Measurements from ENCODE around the gene POLR1E.

The POLR1E gene

DNA sequence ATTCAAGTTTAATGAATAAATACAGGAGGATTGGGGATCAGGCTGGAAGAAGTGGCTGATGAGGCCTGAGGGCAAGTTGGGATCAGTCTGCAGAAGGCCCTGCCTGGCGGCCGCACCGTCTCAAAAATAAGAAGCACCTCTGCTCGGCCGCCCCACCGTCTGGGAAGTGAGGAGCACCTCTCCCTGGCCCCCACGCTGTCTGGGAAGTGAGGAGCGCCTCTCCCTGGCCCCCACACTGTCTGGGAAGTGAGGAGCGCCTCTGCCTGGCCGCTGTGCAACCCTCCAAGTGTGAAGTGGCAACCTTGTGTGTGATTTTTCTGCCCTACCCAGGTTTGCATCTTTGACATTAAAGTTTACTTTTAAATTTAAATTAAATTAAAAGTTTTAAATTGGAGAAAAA lies 35.4 kb downstream of the POLR1E start:
- Histone ChIP-seq H3K9ac (ENCODE audit: low read depth, low read length) (no peak overlapping the region), H3K4me3 (ENCODE audit: low read length) (no peak overlapping the region), H3K36me3 (ENCODE audit: insufficient read depth, low read length) (peaks cover 46% of the 10 kb centered on the region), H3K4me1 (ENCODE audit: control insufficient read depth, insufficient read depth, low read length) (no peaks in the 10 kb centered on the region), H3K27me3 (ENCODE audit: control insufficient read depth, insufficient read depth, low read length) (no peaks in the 10 kb centered on the region), H3K9me3 (replicated peaks; ENCODE audit: low read length) (no peaks in the 10 kb centered on the region), H3K4me2 (ENCODE audit: low read length) (no peak overlapping the region)

DNA sequence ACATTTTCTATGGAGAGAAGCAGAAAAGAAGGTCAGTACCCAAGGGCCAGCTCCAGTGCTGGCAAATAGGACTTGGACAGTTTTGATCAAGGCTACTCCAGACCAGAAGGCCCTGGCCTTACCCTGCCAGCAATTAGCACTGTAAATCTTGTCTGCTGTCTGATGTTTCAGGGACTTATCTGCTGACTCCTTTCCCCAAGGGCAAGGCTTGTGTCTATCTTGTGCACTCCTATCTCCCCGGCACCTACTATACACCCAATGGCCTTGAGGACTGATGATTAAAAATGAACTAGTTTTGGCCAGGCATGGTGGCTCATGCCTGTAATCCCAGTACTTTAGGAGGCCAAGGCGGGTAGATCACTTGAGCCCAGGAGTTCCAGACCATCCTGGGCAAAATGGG lies 37.2 kb downstream of the POLR1E start:
- no peaks in the 10 kb centered on the region for H3K27me3 ChIP-seq (ENCODE audit: control insufficient read depth, insufficient read depth, low read length)
- no peak overlapping the region for H3K9ac ChIP-seq (ENCODE audit: low read depth, low read length)
- H3K9me3 ChIP-seq (replicated peaks; ENCODE audit: low read length): no peaks in the 10 kb centered on the region
- peaks cover 47% of the 10 kb centered on the region for H3K36me3 ChIP-seq (ENCODE audit: insufficient read depth, low read length)
- no peak overlapping the region for H3K4me2 ChIP-seq (ENCODE audit: low read length)
- H3K4me1 ChIP-seq (ENCODE audit: control insufficient read depth, insufficient read depth, low read length): no peaks in the 10 kb centered on the region
- H3K4me3 ChIP-seq (ENCODE audit: low read length): no peak overlapping the region

DNA sequence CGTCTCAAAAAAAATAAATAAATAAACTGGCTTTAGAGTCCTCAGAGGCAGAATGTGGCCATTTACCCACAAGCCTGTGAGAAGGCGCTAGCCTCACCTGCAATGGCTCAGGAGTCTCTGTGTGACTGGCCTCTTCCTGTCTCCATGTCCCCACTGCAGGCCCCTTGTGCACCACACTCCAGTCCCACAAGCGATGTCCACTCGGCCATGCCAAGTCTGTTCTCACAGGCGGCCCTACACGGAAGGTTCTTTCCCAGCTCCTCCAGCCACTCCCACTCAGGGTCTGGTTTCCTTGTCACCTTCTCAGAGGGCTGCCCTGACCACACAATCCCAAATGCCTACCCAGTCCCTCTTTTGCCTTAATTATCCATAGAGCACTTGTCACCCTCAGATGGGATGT lies 38.2 kb downstream of the POLR1E start:
- no peaks in the 10 kb centered on the region for H3K4me1 ChIP-seq (ENCODE audit: control insufficient read depth, insufficient read depth, low read length)
- peaks cover 51% of the 10 kb centered on the region for H3K36me3 ChIP-seq (ENCODE audit: insufficient read depth, low read length)
- H3K4me2 ChIP-seq (ENCODE audit: low read length): no peak overlapping the region
- H3K9me3 ChIP-seq (replicated peaks; ENCODE audit: low read length): no peaks in the 10 kb centered on the region
- no peak overlapping the region for H3K4me3 ChIP-seq (ENCODE audit: low read length)
- H3K27me3 ChIP-seq (ENCODE audit: control insufficient read depth, insufficient read depth, low read length): no peaks in the 10 kb centered on the region
- H3K9ac ChIP-seq (ENCODE audit: low read depth, low read length): no peak overlapping the region

DNA sequence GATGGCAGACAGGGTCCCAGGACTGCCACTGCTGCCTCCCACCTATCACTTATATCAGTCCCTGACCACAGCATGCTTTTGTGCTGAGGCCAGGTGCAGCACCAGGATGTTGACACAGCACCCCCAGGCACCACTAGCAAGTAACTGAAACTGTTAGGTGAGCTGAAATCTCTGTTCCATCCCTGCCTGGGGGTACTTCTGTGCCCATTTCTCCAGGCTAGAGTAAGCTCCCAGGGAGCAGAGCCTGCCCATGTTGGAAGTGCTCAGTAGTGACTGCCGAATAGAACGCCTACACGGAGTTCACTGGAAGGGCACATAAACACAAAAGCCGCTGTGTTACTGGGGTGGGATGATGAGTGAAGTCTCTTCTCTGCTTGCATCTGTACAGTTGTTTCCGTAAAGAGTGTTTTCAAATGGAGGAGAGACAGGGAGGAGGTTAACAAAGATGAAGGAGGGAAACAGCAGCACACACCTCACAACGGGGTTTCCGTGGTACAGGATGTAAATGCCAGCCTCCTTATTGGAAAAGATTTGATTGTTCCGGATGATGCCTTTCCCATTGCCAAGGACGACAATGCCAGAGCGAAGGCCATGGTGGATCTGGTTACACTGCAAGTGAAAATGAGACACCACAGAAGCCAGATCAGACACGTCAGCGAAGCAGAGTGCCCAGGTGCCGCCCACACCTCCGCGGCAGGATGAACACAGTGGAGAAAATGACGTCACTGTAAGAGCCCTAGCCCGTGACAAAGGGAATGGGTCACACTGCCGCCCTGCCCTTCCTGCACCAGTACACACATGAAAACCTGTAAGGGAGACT lies 43.1 kb downstream of the POLR1E start:
- Histone ChIP-seq H3K4me3 (ENCODE audit: low read length) (no peak overlapping the region), H3K36me3 (ENCODE audit: insufficient read depth, low read length) (peaks cover 31% of the 10 kb centered on the region), H3K9me3 (replicated peaks; ENCODE audit: low read length) (no peaks in the 10 kb centered on the region)

DNA sequence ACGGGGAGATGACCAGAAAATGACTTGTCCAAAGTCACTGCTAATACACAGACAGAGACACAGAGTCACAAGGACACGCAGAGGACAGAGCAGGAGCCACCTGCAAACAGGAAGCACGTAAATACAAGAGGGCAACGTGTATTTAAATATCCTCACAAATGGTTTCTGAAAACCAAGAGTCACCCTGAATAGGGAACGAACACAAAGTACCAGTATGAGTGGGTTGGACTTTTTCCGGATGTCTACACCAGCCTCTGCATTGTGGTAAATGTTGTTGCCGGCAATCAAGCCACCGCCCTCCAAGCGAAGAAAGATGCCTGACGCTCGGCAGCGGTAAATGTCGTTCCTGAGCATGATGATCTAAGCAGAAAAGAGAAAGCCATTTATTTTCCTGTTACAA lies 46.0 kb downstream of the POLR1E start:
- no peaks in the 10 kb centered on the region for H3K27me3 ChIP-seq (ENCODE audit: control insufficient read depth, insufficient read depth, low read length)
- peaks cover 44% of the 10 kb centered on the region for H3K36me3 ChIP-seq (ENCODE audit: insufficient read depth, low read length)
- no peak overlapping the region for H3K9ac ChIP-seq (ENCODE audit: low read depth, low read length)
- no peak overlapping the region for H3K4me2 ChIP-seq (ENCODE audit: low read length)
- H3K9me3 ChIP-seq (replicated peaks; ENCODE audit: low read length): no peaks in the 10 kb centered on the region
- no peak overlapping the region for H3K4me3 ChIP-seq (ENCODE audit: low read length)
- H3K4me1 ChIP-seq (ENCODE audit: control insufficient read depth, insufficient read depth, low read length): no peaks in the 10 kb centered on the region

More for the DNA sequence above, 43.1 kb downstream of the POLR1E start:
- no peaks in the 10 kb centered on the region for H3K4me1 ChIP-seq (ENCODE audit: control insufficient read depth, insufficient read depth, low read length)
- no peaks in the 10 kb centered on the region for H3K27me3 ChIP-seq (ENCODE audit: control insufficient read depth, insufficient read depth, low read length)
- no peak overlapping the region for H3K9ac ChIP-seq (ENCODE audit: low read depth, low read length)
- H3K4me2 ChIP-seq (ENCODE audit: low read length): no peak overlapping the region

GRCh38 chr9:37534412-37534811 lies 48.7 kb downstream of the POLR1E start:
- H3K27me3 ChIP-seq (ENCODE audit: control insufficient read depth, insufficient read depth, low read length): no peaks in the 10 kb centered on the region
- H3K9ac ChIP-seq (ENCODE audit: low read depth, low read length): no peak overlapping the region
- no peaks in the 10 kb centered on the region for H3K9me3 ChIP-seq (replicated peaks; ENCODE audit: low read length)
- H3K4me2 ChIP-seq (ENCODE audit: low read length): no peak overlapping the region
- no peaks in the 10 kb centered on the region for H3K4me1 ChIP-seq (ENCODE audit: control insufficient read depth, insufficient read depth, low read length)
- H3K4me3 ChIP-seq (ENCODE audit: low read length): no peak overlapping the region
- peaks cover 38% of the 10 kb centered on the region for H3K36me3 ChIP-seq (ENCODE audit: insufficient read depth, low read length)

DNA sequence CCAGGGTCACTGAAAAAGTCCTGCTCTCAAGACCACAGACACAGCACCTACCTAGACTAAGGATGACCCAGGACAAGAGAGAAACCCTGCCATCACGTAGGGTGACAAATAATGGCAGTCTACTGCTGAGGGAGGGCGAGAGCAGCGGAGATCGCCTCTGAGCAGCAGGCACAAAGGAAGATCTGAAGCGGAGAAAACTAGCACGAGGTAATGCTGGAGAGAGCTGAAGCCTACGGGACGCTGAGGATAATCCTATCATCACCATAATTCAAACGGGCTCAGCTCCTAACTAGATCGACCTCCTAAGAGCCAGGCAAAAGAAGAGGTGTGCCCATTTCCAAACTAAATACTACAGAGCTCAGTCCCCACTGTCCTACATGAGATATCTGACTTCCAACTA lies 49.2 kb downstream of the POLR1E start:
- Histone ChIP-seq H3K4me1 (ENCODE audit: control insufficient read depth, insufficient read depth, low read length) (no peaks in the 10 kb centered on the region), H3K9ac (ENCODE audit: low read depth, low read length) (no peak overlapping the region), H3K9me3 (replicated peaks; ENCODE audit: low read length) (no peaks in the 10 kb centered on the region), H3K4me2 (ENCODE audit: low read length) (no peak overlapping the region), H3K36me3 (ENCODE audit: insufficient read depth, low read length) (peaks cover 39% of the 10 kb centered on the region), H3K4me3 (ENCODE audit: low read length) (no peak overlapping the region), H3K27me3 (ENCODE audit: control insufficient read depth, insufficient read depth, low read length) (no peaks in the 10 kb centered on the region)

GRCh38 chr9:37538099-37538498 lies 52.4 kb downstream of the POLR1E start:
- peaks cover 41% of the 10 kb centered on the region for H3K36me3 ChIP-seq (ENCODE audit: insufficient read depth, low read length)
- no peaks in the 10 kb centered on the region for H3K27me3 ChIP-seq (ENCODE audit: control insufficient read depth, insufficient read depth, low read length)
- no peak overlapping the region for H3K4me3 ChIP-seq (ENCODE audit: low read length)
- H3K4me1 ChIP-seq (ENCODE audit: control insufficient read depth, insufficient read depth, low read length): no peaks in the 10 kb centered on the region
- H3K9me3 ChIP-seq (replicated peaks; ENCODE audit: low read length): no peaks in the 10 kb centered on the region
- no peak overlapping the region for H3K9ac ChIP-seq (ENCODE audit: low read depth, low read length)
- no peak overlapping the region for H3K4me2 ChIP-seq (ENCODE audit: low read length)

- H3K9ac ChIP-seq (ENCODE audit: low read depth, low read length): no peak overlapping the region
- no peaks in the 10 kb centered on the region for H3K9me3 ChIP-seq (replicated peaks; ENCODE audit: low read length)
- peaks cover 41% of the 10 kb centered on the region for H3K36me3 ChIP-seq (ENCODE audit: insufficient read depth, low read length)
- H3K4me2 ChIP-seq (ENCODE audit: low read length): no peak overlapping the region
- no peaks in the 10 kb centered on the region for H3K4me1 ChIP-seq (ENCODE audit: control insufficient read depth, insufficient read depth, low read length)
- no peak overlapping the region for H3K4me3 ChIP-seq (ENCODE audit: low read length)
- H3K27me3 ChIP-seq (ENCODE audit: control insufficient read depth, insufficient read depth, low read length): no peaks in the 10 kb centered on the region
Observed at GRCh38 chr9:37539634-37540033, 53.9 kb downstream of the POLR1E start.

GRCh38 chr9:37540634-37541033 lies 54.9 kb downstream of the POLR1E start:
- Histone ChIP-seq H3K4me1 (ENCODE audit: control insufficient read depth, insufficient read depth, low read length) (no peaks in the 10 kb centered on the region), H3K9me3 (replicated peaks; ENCODE audit: low read length) (no peaks in the 10 kb centered on the region), H3K9ac (ENCODE audit: low read depth, low read length) (no peak overlapping the region), H3K27me3 (ENCODE audit: control insufficient read depth, insufficient read depth, low read length) (no peaks in the 10 kb centered on the region), H3K36me3 (ENCODE audit: insufficient read depth, low read length) (peaks cover 39% of the 10 kb centered on the region), H3K4me3 (ENCODE audit: low read length) (no peak overlapping the region), H3K4me2 (ENCODE audit: low read length) (no peak overlapping the region)

DNA sequence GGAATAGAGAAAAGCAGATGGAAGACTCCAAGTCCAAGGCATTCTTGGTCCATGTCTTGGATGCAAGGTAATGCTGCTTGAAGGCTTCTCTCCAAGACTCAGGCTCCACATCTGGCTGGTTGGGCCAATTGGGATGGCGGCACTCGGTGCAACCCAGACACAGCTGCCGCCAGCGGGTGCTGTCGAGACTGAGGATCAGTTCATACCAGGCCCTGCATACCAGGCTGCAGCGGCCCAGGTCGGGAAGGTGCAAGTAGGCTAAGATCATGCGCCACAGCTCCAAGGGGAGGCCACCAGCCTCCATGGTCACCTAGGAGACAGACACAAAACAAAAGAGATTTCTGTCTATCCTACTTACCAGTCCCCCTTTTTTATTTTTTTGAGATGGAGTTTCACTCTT lies 55.7 kb downstream of the POLR1E start:
- Histone ChIP-seq H3K4me3 (ENCODE audit: low read length) (no peak overlapping the region), H3K4me1 (ENCODE audit: control insufficient read depth, insufficient read depth, low read length) (no peaks in the 10 kb centered on the region), H3K27me3 (ENCODE audit: control insufficient read depth, insufficient read depth, low read length) (no peaks in the 10 kb centered on the region), H3K9me3 (replicated peaks; ENCODE audit: low read length) (no peaks in the 10 kb centered on the region), H3K36me3 (ENCODE audit: insufficient read depth, low read length) (peaks cover 31% of the 10 kb centered on the region), H3K4me2 (ENCODE audit: low read length) (no peak overlapping the region), H3K9ac (ENCODE audit: low read depth, low read length) (no peak overlapping the region)

DNA sequence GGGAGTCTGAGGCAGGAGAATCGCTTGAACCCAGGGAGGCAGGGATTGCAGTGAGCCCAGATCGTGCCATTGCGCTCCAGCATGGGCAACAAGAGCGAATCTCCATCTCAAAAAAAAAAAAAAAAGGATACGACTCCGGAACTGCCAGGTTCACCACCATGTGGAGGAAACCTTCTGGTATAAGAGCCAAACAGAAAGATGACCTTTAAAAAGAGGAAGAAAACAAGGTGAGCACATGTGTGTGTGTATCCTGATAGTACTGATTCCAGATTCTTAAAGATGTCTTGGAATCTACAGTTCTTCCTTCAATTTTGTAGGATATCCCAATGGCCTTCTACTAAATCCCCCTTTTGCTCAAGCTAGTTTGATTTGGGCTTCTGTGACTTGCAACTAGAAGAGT lies 56.7 kb downstream of the POLR1E start:
- Histone ChIP-seq H3K9ac (ENCODE audit: low read depth, low read length) (no peak overlapping the region), H3K4me2 (ENCODE audit: low read length) (no peak overlapping the region), H3K4me3 (ENCODE audit: low read length) (no peak overlapping the region), H3K27me3 (ENCODE audit: control insufficient read depth, insufficient read depth, low read length) (no peaks in the 10 kb centered on the region), H3K9me3 (replicated peaks; ENCODE audit: low read length) (no peaks in the 10 kb centered on the region), H3K4me1 (ENCODE audit: control insufficient read depth, insufficient read depth, low read length) (no peaks in the 10 kb centered on the region), H3K36me3 (ENCODE audit: insufficient read depth, low read length) (peaks cover 20% of the 10 kb centered on the region)
